GM12891 (cell line): ENCODE results near the gene TESK2.
A peak's percentile ranks its signal among the peaks of the same experiment; 100 is the strongest.
"Not testable (repeated sequence)": the region's sequence is repeated elsewhere in the genome, so short reads cannot be mapped to it uniquely, and the experiment has no call there.

Experiments
- DNase-seq: peaks from one replicate; pipeline ENCODE4 v3.0.0; 2011; ENCODE audit warnings: low spot score; ENCODE audit not compliant: insufficient read length
- FAIRE-seq: peaks from 2 replicates; lab custom pipeline; 2011; peaks lifted over from hg19 to GRCh38; lab: Jason Lieb, UNC
- PAX5 ChIP-seq: IDR thresholded peaks from 2 replicates; pipeline ENCODE4 v1.6.1; 2011; ENCODE audit warnings: low read length, moderate library complexity, mild to moderate bottlenecking; ENCODE audit not compliant: insufficient read depth, severe bottlenecking
- POLR2A ChIP-seq: IDR thresholded peaks from 2 replicates; pipeline ENCODE4 v1.6.1; 2011; ENCODE audit warnings: low read depth, low read length, control low read depth
- POLR2AphosphoS5 ChIP-seq: IDR thresholded peaks from 2 replicates; pipeline ENCODE4 v1.6.1; 2011; ENCODE audit warnings: low read depth, low read length, control low read depth
- POU2F2 ChIP-seq: IDR thresholded peaks from 2 replicates; pipeline ENCODE4 v1.6.1; 2011; ENCODE audit warnings: low read depth, mild to moderate bottlenecking, control low read depth, low read length, moderate library complexity
- SPI1 ChIP-seq: IDR thresholded peaks from 2 replicates; pipeline ENCODE4 v1.6.1; 2011; ENCODE audit warnings: low read depth, low read length, control low read depth
- TAF1 ChIP-seq: IDR thresholded peaks from 2 replicates; pipeline ENCODE4 v1.6.1; 2011; ENCODE audit warnings: low read depth, low read length, control low read depth

TESK2 gene

GRCh38 chr1:45492691-45493090 is 1.7 kb upstream of the TESK2 start:
- FAIRE-seq (no peak), DNase-seq (no peak)
- TF ChIP-seq POU2F2 = no peak
- no peak for TF ChIP-seq SPI1
- no peak for TF ChIP-seq POLR2AphosphoS5
- no peak for TF ChIP-seq PAX5

GRCh38 chr1:45491487-45492260 is 711 bp upstream of the TESK2 start:
- FAIRE-seq (no peak), DNase-seq (no peak)
- TF ChIP-seq PAX5 = no peak
- TF ChIP-seq TAF1 = no peak
- TF ChIP-seq POLR2AphosphoS5 = no peak
- no peak for TF ChIP-seq POU2F2
- no peak for TF ChIP-seq SPI1
- TF ChIP-seq POLR2A = no peak

DNA sequence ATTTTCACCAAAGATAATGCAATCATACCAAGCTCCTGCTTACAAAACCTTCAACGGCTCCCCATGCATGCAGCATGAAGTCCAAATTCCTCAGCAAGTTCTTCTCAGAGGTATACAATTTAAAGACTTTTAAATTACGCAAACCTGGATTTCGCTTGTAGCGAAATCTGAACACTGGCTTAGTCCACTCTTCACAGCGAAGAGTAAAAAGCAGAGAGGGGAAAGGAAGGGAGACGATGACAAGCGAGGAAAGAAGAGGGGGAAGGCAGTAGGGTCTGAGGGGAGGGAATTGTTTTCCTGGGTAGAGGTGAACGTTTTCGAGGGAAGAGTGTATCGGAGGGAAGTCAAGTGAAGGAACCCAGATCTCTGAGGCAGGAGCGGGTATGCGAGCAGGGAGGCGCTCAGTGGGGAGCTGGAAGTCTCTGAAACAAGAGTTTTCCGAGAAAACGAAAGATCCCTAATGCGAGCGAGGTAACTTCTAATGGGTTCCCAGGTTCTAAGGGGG is 790 bp downstream of the TESK2 start:
- no peak for TF ChIP-seq POLR2A
- TF ChIP-seq SPI1 = no peak
- TF ChIP-seq TAF1 = no peak
- no peak for TF ChIP-seq POLR2AphosphoS5
- TF ChIP-seq PAX5 = no peak
- no peak for TF ChIP-seq POU2F2
- DNase-seq (no peak), FAIRE-seq (no peak)

- DNase-seq = not testable (repeated sequence)
- FAIRE-seq = peak; percentile 77
These were observed 1.6 kb downstream of the TESK2 start for GRCh38 chr1:45489379-45489778.

GRCh38 chr1:45488666-45489377 is 2.1 kb downstream of the TESK2 start:
- no peak for DNase-seq
- no peak for FAIRE-seq
- TF ChIP-seq POLR2AphosphoS5 = no peak
- no peak for TF ChIP-seq POLR2A
- TF ChIP-seq POU2F2 = no peak
- TF ChIP-seq PAX5 = no peak
- TF ChIP-seq SPI1 = no peak
- TF ChIP-seq TAF1 = no peak

GRCh38 chr1:45485949-45486348 is 5.0 kb downstream of the TESK2 start:
- DNase-seq (no peak), FAIRE-seq (no peak)
- TF ChIP-seq SPI1 (no peak), PAX5 (no peak), POLR2AphosphoS5 (no peak), POLR2A (no peak)

- TF ChIP-seq POLR2A (no peak), POLR2AphosphoS5 (no peak), TAF1 (no peak), PAX5 (no peak), POU2F2 (no peak), SPI1 (no peak)
- no peak for FAIRE-seq
- DNase-seq = no peak
These were observed 11.8 kb downstream of the TESK2 start for GRCh38 chr1:45479039-45479748.

DNA sequence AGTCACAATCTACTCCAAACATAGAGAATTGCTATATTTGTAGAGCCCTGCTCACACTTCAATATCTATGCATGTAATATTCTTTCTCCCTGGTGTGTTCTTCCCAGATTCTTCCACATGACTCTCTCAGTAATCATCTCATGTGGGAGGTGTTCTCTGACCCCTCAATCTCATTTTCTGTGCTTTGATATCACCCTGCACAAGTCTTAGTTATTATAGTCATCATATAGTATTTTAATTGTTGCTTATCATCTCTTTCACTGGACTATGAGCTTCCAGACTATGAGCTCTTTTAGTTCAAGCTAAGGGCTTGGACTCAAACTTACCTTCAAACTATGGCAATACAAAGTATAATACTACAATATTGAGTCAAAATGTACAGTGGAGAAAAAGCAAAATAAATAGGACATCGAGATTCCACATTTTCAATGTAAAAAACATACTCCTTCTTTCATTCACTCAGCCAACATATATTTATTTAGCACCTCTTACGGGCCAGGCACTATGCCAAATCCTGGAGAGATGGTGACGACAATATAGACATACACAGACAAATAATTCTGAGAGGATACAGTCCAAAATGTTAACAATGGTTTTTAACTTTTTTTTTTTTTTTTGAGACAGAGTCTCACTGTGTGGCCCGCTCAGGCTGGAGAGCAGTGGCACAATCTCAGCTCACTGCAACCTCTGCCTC is 12.7 kb downstream of the TESK2 start:
- no peak for DNase-seq
- FAIRE-seq = no peak
- no peak for TF ChIP-seq SPI1

DNA sequence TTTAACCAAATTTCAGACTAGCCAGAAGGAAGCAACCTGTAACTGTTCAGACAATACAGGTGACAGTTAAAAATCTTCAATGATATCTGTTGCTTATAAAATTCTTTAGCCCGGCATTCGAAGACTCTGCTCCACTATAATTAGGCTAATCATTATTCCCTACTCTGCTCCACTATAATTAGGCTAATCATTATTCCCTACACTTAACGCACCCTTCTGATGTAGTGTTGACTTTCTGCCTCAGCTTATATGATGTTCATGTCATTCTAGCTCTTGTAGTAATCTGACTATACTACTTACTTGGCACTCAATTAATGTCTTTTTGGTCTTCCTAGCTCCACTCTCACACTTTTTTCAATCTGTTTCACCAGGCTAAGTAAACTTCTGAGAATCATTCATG is 13.3 kb downstream of the TESK2 start:
- FAIRE-seq (peak; percentile 52), DNase-seq (no peak)
- TF ChIP-seq POLR2AphosphoS5 (no peak), TAF1 (no peak), SPI1 (no peak), POLR2A (no peak), POU2F2 (no peak), PAX5 (no peak)

DNA sequence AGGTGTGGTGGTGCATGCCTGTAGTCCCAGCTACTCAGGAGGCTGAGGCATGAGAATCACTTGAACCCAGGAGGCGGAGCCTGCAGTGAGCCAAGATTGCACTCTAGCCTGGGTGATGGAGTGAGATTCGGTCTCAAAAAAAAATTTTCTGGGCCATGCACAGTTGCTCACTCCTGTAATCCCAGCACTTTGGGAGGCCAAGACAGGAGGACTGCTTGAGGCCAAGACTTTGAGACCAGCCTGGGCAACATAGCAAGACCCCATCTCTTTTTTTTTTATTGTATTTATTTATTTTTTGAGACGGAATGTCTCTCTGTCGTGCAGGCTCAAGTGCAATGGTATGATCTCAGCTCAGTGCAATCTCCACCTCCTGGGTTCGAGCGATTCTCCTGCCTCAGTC is 16.8 kb downstream of the TESK2 start:
- not testable (repeated sequence) for DNase-seq, FAIRE-seq
